DND-41 (cell line): ENCODE measurements around the gene ATP6V1F.

Source experiments
- EZH2 ChIP-seq: IDR thresholded peaks from 3 replicates; pipeline ENCODE4 v1.6.1; 2012; ENCODE audit warnings: borderline replicate concordance, low read depth, mild to moderate bottlenecking, moderate library complexity, low read length, inconsistent platforms; ENCODE audit not compliant: severe bottlenecking
- TF ChIP-seq, protein P1 (sequence below): IDR thresholded peaks from 2 replicates; pipeline ENCODE4 v1.5.1; 2012; ENCODE audit warnings: borderline replicate concordance, low read length, moderate library complexity, mild to moderate bottlenecking; ENCODE audit not compliant: poor library complexity, severe bottlenecking; ENCODE audit errors: extremely low read depth

DNA sequence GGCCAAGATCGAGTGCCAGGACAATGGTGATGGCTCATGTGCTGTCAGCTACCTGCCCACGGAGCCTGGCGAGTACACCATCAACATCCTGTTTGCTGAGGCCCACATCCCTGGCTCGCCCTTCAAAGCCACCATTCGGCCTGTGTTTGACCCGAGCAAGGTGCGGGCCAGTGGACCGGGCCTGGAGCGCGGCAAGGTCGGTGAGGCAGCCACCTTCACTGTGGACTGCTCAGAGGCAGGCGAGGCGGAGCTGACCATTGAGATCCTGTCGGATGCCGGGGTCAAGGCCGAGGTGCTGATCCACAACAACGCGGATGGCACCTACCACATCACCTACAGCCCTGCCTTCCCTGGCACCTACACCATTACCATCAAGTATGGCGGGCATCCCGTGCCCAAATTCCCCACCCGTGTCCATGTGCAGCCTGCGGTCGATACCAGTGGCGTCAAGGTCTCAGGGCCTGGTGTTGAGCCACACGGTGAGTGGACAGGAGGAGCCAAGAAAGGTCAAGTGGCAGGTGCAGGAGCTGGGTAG, 17.8 kb upstream of the ATP6V1F start:
- TF ChIP-seq, protein P1, sequence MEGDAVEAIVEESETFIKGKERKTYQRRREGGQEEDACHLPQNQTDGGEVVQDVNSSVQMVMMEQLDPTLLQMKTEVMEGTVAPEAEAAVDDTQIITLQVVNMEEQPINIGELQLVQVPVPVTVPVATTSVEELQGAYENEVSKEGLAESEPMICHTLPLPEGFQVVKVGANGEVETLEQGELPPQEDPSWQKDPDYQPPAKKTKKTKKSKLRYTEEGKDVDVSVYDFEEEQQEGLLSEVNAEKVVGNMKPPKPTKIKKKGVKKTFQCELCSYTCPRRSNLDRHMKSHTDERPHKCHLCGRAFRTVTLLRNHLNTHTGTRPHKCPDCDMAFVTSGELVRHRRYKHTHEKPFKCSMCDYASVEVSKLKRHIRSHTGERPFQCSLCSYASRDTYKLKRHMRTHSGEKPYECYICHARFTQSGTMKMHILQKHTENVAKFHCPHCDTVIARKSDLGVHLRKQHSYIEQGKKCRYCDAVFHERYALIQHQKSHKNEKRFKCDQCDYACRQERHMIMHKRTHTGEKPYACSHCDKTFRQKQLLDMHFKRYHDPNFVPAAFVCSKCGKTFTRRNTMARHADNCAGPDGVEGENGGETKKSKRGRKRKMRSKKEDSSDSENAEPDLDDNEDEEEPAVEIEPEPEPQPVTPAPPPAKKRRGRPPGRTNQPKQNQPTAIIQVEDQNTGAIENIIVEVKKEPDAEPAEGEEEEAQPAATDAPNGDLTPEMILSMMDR, result no peak
- no peak for TF ChIP-seq EZH2
